ENCODE results near the gene PITPNM3.

- TF ChIP-seq, protein P1, sequence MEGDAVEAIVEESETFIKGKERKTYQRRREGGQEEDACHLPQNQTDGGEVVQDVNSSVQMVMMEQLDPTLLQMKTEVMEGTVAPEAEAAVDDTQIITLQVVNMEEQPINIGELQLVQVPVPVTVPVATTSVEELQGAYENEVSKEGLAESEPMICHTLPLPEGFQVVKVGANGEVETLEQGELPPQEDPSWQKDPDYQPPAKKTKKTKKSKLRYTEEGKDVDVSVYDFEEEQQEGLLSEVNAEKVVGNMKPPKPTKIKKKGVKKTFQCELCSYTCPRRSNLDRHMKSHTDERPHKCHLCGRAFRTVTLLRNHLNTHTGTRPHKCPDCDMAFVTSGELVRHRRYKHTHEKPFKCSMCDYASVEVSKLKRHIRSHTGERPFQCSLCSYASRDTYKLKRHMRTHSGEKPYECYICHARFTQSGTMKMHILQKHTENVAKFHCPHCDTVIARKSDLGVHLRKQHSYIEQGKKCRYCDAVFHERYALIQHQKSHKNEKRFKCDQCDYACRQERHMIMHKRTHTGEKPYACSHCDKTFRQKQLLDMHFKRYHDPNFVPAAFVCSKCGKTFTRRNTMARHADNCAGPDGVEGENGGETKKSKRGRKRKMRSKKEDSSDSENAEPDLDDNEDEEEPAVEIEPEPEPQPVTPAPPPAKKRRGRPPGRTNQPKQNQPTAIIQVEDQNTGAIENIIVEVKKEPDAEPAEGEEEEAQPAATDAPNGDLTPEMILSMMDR (conservative IDR thresholded peaks at IDR 0.05 in 1 of 2, IDR thresholded peaks at IDR 0.05 in 1 of 2; ENCODE audit: low read depth in 1 of 2, low read length in 2 of 2), result no peak
- TF ChIP-seq EZH2 (IDR thresholded peaks at IDR 0.05; ENCODE audit: low read length, missing control alignments), result no peak
Measured at GRCh38 chr17:6476810-6477179, 79.6 kb downstream of the PITPNM3 start.

Data from fibroblast of lung (primary cell).